ENCODE results near the gene NT5DC1.

- TF ChIP-seq CTCF (IDR thresholded peaks at IDR 0.05) (no peak), POLR2A (IDR thresholded peaks at IDR 0.05) (no peak)
Measured at GRCh38 chr6:116158641-116159040, 58.0 kb downstream of the NT5DC1 start.
